ENCODE data around the gene EXOG.

Gene EXOG

DNA sequence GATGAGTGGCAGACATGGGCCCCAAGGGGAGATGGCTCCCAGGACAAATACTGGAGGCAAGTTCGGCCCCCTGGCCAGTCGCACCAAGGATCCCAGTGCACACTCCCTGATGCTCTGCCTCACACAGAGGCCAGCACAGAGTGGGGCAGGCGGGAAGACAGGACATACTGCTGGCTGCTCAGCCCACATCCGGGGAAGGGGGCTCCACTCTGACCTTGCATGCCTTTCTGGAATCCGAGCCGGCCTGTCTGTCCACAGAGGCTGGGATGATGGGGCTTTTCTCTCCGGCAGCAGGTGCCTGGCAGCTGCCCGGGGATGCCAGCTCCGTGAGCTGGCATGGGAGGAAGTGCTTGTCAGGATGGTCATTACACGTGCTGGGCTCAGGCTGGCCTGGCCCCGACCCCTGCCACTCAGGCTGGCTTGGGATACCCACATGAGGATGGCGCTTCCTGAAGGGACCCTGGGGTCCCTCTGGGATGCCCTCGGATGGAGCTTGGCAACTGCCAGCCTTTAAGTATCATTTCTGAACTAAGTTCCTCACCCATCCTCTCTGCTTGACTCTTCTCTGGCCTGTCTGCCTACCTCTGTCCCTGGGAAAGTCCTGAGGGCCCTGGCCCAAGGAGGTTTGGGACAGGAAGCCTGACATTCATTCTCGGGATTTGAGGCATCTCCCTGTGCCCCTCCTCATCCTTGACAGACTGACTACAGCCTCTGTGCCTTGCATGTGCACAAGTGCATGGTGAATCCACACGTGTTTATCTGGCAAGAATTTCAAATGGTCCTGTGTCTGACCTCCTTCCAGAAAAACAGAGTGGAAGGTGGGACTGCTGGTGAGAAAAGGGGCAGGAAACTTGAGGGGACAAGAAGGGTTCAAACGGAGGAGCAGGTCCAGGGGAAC is 46.5 kb downstream of the EXOG start:
- no peak overlapping the region for H3K27ac ChIP-seq (ENCODE audit: low read depth in 2 of 2, low read length in 2 of 2)
- no peaks in the 10 kb centered on the region for H3K27me3 ChIP-seq (ENCODE audit: control insufficient read depth in 2 of 2, insufficient read depth in 2 of 2, low read length in 2 of 2)
- H3K4me3 ChIP-seq (ENCODE audit: low read length in 2 of 2): no peak overlapping the region
- H3K4me1 ChIP-seq (ENCODE audit: control insufficient read depth in 2 of 2, insufficient read depth in 2 of 2, low read length in 2 of 2): no peaks in the 10 kb centered on the region
- H3K36me3 ChIP-seq (ENCODE audit: control insufficient read depth in 2 of 2, insufficient read depth in 2 of 2, low read length in 2 of 2): no peaks in the 10 kb centered on the region
- H3K9me3 ChIP-seq (ENCODE audit: control insufficient read depth in 2 of 2, low read length in 2 of 2): no peaks in the 10 kb centered on the region
- H3K9ac ChIP-seq (ENCODE audit: low read depth in 1 of 2, low read length in 2 of 2): no peak overlapping the region

DNA sequence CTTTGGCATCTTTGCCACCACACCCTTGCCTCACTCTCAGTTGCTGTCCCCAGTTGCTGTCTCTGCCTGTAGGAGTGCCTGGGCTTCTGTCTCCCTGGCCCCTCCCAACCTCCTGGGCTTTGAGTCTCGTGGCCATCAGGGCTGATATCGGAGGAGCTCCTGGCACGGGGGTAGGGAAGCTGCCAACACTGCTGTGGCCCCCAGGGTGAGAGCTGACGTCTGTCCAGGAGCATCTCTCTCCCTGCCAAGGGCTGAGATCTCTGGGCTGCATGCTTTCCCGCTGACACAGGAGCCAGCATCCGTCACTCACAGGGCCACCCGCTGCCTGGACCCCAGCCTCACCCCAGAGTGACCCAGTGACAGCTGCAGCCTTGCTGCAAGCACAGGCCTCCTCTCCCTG is 47.4 kb downstream of the EXOG start:
- Histone ChIP-seq H3K27ac (ENCODE audit: low read depth in 2 of 2, low read length in 2 of 2) (no peak overlapping the region), H3K4me3 (ENCODE audit: low read length in 2 of 2) (no peak overlapping the region), H3K27me3 (ENCODE audit: control insufficient read depth in 2 of 2, insufficient read depth in 2 of 2, low read length in 2 of 2) (no peaks in the 10 kb centered on the region), H3K36me3 (ENCODE audit: control insufficient read depth in 2 of 2, insufficient read depth in 2 of 2, low read length in 2 of 2) (no peaks in the 10 kb centered on the region), H3K9ac (ENCODE audit: low read depth in 1 of 2, low read length in 2 of 2) (no peak overlapping the region), H3K4me1 (ENCODE audit: control insufficient read depth in 2 of 2, insufficient read depth in 2 of 2, low read length in 2 of 2) (no peaks in the 10 kb centered on the region), H3K9me3 (ENCODE audit: control insufficient read depth in 2 of 2, low read length in 2 of 2) (no peaks in the 10 kb centered on the region)

DNA sequence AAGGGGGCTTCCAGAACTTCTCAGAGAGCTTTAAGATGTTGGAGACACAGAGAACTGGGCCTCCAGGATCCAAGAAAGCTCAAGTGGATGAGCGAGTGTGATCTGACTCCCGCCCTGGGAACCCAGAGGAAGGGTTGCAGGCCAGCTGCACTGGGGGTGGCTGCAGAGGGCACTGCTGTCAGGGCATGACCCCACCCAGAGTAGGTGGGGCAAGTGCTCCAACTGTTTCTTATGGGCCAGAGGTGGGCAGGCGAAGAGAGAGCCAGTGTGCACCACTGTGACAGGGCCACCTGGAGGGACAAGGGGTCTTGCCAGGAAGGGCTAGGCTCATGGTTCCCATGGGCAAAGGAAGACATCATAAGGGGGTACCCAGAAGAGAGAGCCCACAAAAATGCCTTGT is 48.8 kb downstream of the EXOG start:
- no peaks in the 10 kb centered on the region for H3K36me3 ChIP-seq (ENCODE audit: control insufficient read depth in 2 of 2, insufficient read depth in 2 of 2, low read length in 2 of 2)
- H3K4me1 ChIP-seq (ENCODE audit: control insufficient read depth in 2 of 2, insufficient read depth in 2 of 2, low read length in 2 of 2): no peaks in the 10 kb centered on the region
- no peak overlapping the region for H3K27ac ChIP-seq (ENCODE audit: low read depth in 2 of 2, low read length in 2 of 2)
- H3K9me3 ChIP-seq (ENCODE audit: control insufficient read depth in 2 of 2, low read length in 2 of 2): no peaks in the 10 kb centered on the region
- H3K9ac ChIP-seq (ENCODE audit: low read depth in 1 of 2, low read length in 2 of 2): no peak overlapping the region
- no peaks in the 10 kb centered on the region for H3K27me3 ChIP-seq (ENCODE audit: control insufficient read depth in 2 of 2, insufficient read depth in 2 of 2, low read length in 2 of 2)
- H3K4me3 ChIP-seq (ENCODE audit: low read length in 2 of 2): no peak overlapping the region

DNA sequence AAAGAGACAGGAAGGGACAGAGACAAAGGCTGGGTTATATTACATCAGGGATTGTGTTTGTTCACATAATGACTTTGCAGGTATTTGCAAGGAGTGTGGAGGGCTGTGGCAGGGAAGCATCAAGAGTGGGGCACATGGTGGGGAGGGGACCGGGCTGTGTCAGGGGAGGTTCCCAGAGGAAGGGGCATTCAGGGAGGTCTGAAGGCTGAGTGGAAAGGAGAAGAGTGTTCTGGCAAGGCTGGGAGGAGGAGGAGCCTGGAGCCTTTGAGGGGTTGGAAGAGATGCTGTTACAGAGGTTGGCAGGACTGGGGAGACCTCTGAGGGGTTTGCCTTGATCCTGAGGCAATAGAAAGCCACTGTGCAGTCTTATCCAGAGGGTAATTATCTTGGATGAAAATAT is 49.4 kb downstream of the EXOG start:
- no peaks in the 10 kb centered on the region for H3K4me1 ChIP-seq (ENCODE audit: control insufficient read depth in 2 of 2, insufficient read depth in 2 of 2, low read length in 2 of 2)

DNA sequence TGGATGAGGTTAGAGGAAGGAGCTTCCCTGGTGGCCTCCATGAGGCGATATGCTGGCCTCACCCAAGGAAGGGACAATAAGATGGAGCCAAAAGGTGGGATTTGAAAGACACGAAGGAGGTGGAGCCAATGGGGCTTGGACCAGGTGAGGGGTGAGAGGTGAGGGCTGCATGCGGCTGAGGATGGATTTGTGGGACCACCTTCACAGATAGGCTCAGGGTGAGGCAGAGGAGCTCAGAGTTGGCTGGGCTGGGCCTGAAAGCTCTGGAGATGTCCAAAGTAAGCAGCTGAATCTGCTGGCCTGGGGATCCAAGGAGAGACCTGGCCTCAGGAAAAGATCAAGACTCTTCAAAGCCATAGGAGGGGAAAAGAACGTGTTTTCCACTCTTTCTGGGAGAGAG is 49.8 kb downstream of the EXOG start:
- no peaks in the 10 kb centered on the region for H3K4me1 ChIP-seq (ENCODE audit: control insufficient read depth in 2 of 2, insufficient read depth in 2 of 2, low read length in 2 of 2)
- H3K36me3 ChIP-seq (ENCODE audit: control insufficient read depth in 2 of 2, insufficient read depth in 2 of 2, low read length in 2 of 2): no peaks in the 10 kb centered on the region
- no peaks in the 10 kb centered on the region for H3K27me3 ChIP-seq (ENCODE audit: control insufficient read depth in 2 of 2, insufficient read depth in 2 of 2, low read length in 2 of 2)
- H3K9me3 ChIP-seq (ENCODE audit: control insufficient read depth in 2 of 2, low read length in 2 of 2): no peaks in the 10 kb centered on the region
- H3K4me3 ChIP-seq (ENCODE audit: low read length in 2 of 2): no peak overlapping the region
- H3K9ac ChIP-seq (ENCODE audit: low read depth in 1 of 2, low read length in 2 of 2): no peak overlapping the region
- no peak overlapping the region for H3K27ac ChIP-seq (ENCODE audit: low read depth in 2 of 2, low read length in 2 of 2)

More for the DNA sequence above, 49.4 kb downstream of the EXOG start:
- H3K9me3 ChIP-seq (ENCODE audit: control insufficient read depth in 2 of 2, low read length in 2 of 2): no peaks in the 10 kb centered on the region
- H3K4me3 ChIP-seq (ENCODE audit: low read length in 2 of 2): no peak overlapping the region
- H3K9ac ChIP-seq (ENCODE audit: low read depth in 1 of 2, low read length in 2 of 2): no peak overlapping the region
- no peaks in the 10 kb centered on the region for H3K27me3 ChIP-seq (ENCODE audit: control insufficient read depth in 2 of 2, insufficient read depth in 2 of 2, low read length in 2 of 2)
- H3K36me3 ChIP-seq (ENCODE audit: control insufficient read depth in 2 of 2, insufficient read depth in 2 of 2, low read length in 2 of 2): no peaks in the 10 kb centered on the region
- H3K27ac ChIP-seq (ENCODE audit: low read depth in 2 of 2, low read length in 2 of 2): no peak overlapping the region

DNA sequence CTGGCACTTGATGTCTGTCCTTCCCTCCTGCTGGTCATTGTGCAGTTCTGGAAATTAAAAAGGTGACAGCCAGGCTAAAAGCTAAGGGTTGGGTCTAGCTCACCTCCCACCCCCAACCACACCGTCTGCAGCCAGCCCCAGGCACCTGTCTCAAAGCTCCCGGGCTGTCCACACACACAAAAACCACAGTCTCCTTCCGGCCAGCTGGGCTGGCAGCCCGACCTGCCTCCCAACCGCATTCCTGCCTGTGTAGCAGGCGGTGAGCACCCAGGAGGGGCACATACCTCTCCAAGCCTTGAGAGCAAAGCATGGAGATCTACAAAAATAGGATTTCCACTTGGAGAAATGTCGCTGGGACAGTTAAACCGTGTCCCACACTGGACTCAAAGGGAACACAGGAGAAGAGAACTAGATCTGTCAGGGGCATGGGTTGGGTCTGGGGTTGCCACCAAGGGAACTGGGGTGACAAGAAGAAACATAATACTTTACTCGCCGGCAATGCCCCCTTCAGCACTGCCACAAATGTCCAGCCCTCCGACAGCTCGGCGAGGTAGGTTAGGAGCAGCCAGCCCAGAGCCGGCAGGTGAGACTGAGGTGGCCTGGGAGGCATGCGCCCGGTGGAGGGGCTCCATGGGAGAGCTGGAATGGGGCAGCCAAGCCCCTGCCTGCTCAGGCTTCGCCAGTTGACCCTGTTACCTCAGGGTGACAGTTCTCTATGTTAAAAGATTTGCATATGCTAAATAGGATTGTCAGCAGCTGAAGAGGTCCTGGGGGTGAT is 52.2 kb downstream of the EXOG start:
- no peak overlapping the region for H3K27ac ChIP-seq (ENCODE audit: low read depth in 2 of 2, low read length in 2 of 2)
- no peaks in the 10 kb centered on the region for H3K9me3 ChIP-seq (ENCODE audit: control insufficient read depth in 2 of 2, low read length in 2 of 2)
- H3K9ac ChIP-seq (ENCODE audit: low read depth in 1 of 2, low read length in 2 of 2): no peak overlapping the region
- no peaks in the 10 kb centered on the region for H3K4me1 ChIP-seq (ENCODE audit: control insufficient read depth in 2 of 2, insufficient read depth in 2 of 2, low read length in 2 of 2)
- H3K27me3 ChIP-seq (ENCODE audit: control insufficient read depth in 2 of 2, insufficient read depth in 2 of 2, low read length in 2 of 2): no peaks in the 10 kb centered on the region
- no peaks in the 10 kb centered on the region for H3K36me3 ChIP-seq (ENCODE audit: control insufficient read depth in 2 of 2, insufficient read depth in 2 of 2, low read length in 2 of 2)
- no peak overlapping the region for H3K4me3 ChIP-seq (ENCODE audit: low read length in 2 of 2)

DNA sequence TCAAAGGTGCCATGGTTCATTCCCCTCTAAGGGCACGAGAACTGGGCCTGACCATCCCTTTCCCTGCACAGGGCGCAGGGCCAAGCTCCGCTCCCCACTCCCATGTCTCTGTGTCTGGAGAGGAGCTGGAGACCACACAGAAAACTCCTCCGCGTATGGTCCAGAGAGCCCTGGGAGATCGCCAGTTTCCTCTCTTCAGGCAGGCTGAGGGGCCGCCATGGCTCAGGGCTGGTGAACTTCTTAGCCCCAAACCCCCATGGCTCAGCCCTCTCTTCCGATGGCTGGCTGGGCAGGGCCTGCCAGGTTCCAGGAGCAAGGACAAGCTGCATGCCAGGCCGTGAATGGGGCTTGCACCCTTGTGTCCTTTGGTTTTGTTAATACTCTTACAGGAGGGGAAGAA is 52.9 kb downstream of the EXOG start:
- no peak overlapping the region for H3K9ac ChIP-seq (ENCODE audit: low read depth in 1 of 2, low read length in 2 of 2)
- no peaks in the 10 kb centered on the region for H3K36me3 ChIP-seq (ENCODE audit: control insufficient read depth in 2 of 2, insufficient read depth in 2 of 2, low read length in 2 of 2)
- H3K9me3 ChIP-seq (ENCODE audit: control insufficient read depth in 2 of 2, low read length in 2 of 2): no peaks in the 10 kb centered on the region
- no peaks in the 10 kb centered on the region for H3K4me1 ChIP-seq (ENCODE audit: control insufficient read depth in 2 of 2, insufficient read depth in 2 of 2, low read length in 2 of 2)
- no peak overlapping the region for H3K4me3 ChIP-seq (ENCODE audit: low read length in 2 of 2)
- no peak overlapping the region for H3K27ac ChIP-seq (ENCODE audit: low read depth in 2 of 2, low read length in 2 of 2)
- H3K27me3 ChIP-seq (ENCODE audit: control insufficient read depth in 2 of 2, insufficient read depth in 2 of 2, low read length in 2 of 2): no peaks in the 10 kb centered on the region

DNA sequence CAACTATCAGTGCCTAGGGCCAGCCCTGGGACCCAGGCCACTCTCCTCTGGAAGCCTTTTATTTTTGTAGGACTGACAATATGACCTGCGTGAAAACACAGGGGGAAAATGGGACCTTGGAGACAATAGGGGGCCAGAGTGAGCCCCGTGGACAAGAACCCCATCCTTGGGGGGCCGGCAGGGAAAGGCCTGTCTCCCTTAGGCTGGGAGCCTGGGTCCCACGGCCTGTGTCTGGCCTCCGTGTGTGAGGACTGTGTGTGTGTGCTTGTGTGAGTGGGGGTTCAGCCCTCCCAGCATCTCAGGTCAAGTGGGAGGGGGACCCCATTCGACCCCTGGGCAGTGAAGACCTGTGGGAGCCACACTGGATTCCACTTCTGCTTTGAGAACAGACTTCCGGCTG is 53.3 kb downstream of the EXOG start:
- Histone ChIP-seq H3K27ac (ENCODE audit: low read depth in 2 of 2, low read length in 2 of 2) (no peak overlapping the region), H3K4me3 (ENCODE audit: low read length in 2 of 2) (no peak overlapping the region), H3K27me3 (ENCODE audit: control insufficient read depth in 2 of 2, insufficient read depth in 2 of 2, low read length in 2 of 2) (no peaks in the 10 kb centered on the region), H3K36me3 (ENCODE audit: control insufficient read depth in 2 of 2, insufficient read depth in 2 of 2, low read length in 2 of 2) (no peaks in the 10 kb centered on the region), H3K4me1 (ENCODE audit: control insufficient read depth in 2 of 2, insufficient read depth in 2 of 2, low read length in 2 of 2) (no peaks in the 10 kb centered on the region), H3K9me3 (ENCODE audit: control insufficient read depth in 2 of 2, low read length in 2 of 2) (no peaks in the 10 kb centered on the region), H3K9ac (ENCODE audit: low read depth in 1 of 2, low read length in 2 of 2) (no peak overlapping the region)

DNA sequence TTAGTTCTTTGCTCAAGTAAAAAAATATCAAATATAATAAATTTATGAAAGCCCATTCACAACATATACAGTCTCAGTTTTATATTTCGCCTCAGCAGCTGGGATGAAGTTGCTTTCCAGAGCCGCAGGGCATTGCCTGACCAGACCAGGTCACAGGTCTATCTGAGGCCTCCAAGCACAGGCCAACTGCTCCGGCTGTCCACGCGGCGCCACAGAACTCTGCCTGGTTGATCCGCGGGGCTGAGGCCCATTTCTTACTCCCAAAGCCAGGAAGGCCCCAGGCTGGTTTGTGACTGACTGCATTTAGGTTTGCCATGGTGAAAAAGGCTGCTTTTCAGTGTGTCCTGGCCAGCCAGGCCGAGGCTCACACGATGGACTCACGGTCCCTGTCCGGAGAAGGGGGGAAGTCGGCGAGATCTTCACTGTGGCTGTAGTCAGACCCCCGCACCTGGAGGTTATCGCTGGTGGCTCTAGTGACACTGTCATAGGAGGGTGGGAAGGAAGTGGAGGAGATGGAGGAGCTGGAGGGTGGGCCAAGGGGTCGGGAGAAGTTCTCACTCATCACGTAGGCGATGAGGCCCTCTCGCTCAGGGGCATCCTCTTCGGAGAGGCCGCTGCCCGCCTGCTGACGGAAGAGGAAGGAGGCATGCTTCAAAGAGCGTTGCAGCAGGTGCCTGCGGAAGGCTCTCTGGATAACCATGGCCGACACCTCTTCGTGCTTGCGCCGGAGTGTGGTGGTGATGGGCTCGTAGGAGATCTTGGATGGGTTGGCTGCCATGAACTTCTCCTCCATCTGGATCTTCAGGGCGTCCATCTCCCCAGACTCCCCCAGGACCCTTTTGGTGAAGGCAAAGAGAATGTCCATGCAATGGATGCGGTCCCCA is 54.1 kb downstream of the EXOG start:
- Histone ChIP-seq H3K36me3 (ENCODE audit: control insufficient read depth in 2 of 2, insufficient read depth in 2 of 2, low read length in 2 of 2) (no peaks in the 10 kb centered on the region), H3K27me3 (ENCODE audit: control insufficient read depth in 2 of 2, insufficient read depth in 2 of 2, low read length in 2 of 2) (no peaks in the 10 kb centered on the region), H3K27ac (ENCODE audit: low read depth in 2 of 2, low read length in 2 of 2) (no peak overlapping the region), H3K4me3 (ENCODE audit: low read length in 2 of 2) (no peak overlapping the region), H3K9me3 (ENCODE audit: control insufficient read depth in 2 of 2, low read length in 2 of 2) (no peaks in the 10 kb centered on the region), H3K9ac (ENCODE audit: low read depth in 1 of 2, low read length in 2 of 2) (no peak overlapping the region), H3K4me1 (ENCODE audit: control insufficient read depth in 2 of 2, insufficient read depth in 2 of 2, low read length in 2 of 2) (no peaks in the 10 kb centered on the region)

Data from mucosa of rectum (tissue), 2 donors.